Neural crest cell (in vitro differentiated cells): ENCODE measurements around the gene HP1BP3. TPM values are rescaled to one million over a fixed set of nuclear protein-coding genes. Genes with fewer than 3 reads are reported as not detected.

ENCODE experiments used
- DNase-seq: peaks from one replicate; pipeline ENCODE4 v3.0.0; 2021; ENCODE audit warnings: low read depth, mixed read lengths, low spot score
- H3K27ac Mint-ChIP-seq: one replicate; pipeline ENCODE4 v1.8.0; 2021; ENCODE audit warnings: mild to moderate bottlenecking, mixed read lengths; ENCODE audit not compliant: unreplicated experiment
- H3K27me3 Mint-ChIP-seq: 2 replicates; pipeline ENCODE4 v1.8.0; 2021; ENCODE audit warnings: low read depth, mild to moderate bottlenecking, mixed read lengths
- H3K36me3 Mint-ChIP-seq: 2 replicates; pipeline ENCODE4 v1.8.0; 2021; ENCODE audit warnings: low read depth, mild to moderate bottlenecking, mixed read lengths
- H3K4me1 Mint-ChIP-seq: 2 replicates; pipeline ENCODE4 v1.8.0; 2021; ENCODE audit warnings: mixed read lengths
- H3K4me3 Mint-ChIP-seq: one replicate; pipeline ENCODE4 v1.8.0; 2021; ENCODE audit warnings: mild to moderate bottlenecking, mixed read lengths
- H3K9me3 Mint-ChIP-seq: 2 replicates; pipeline ENCODE4 v1.8.0; 2021; ENCODE audit warnings: mixed read lengths
- total RNA-seq: library from RNA; stranded (reverse); gene quantifications from 2 replicates; pipeline ENCODE4 v1.2.1, GENCODE V29; 2021
- TF ChIP-seq, protein P1 (sequence below): fragments of 200-600 bp; sonication (generic); conservative IDR thresholded peaks from 2 replicates; pipeline ENCODE4 v1.5.0; 2021; ENCODE audit warnings: antibody characterized with exemption, mild to moderate bottlenecking

The HP1BP3 gene
- total RNA-seq, 1 donor from 2014 or later = 303 TPM

GRCh38 chr1:20829946-20830345 is 42.8 kb upstream of the HP1BP3 start:
- H3K4me1 Mint-ChIP-seq = no peaks in the 10 kb centered on the region
- H3K27ac Mint-ChIP-seq = no peak overlapping the region
- peaks cover 3% of the 10 kb centered on the region for H3K9me3 Mint-ChIP-seq
- no peaks in the 10 kb centered on the region for H3K27me3 Mint-ChIP-seq
- no peak for DNase-seq
- TF ChIP-seq, protein P1, sequence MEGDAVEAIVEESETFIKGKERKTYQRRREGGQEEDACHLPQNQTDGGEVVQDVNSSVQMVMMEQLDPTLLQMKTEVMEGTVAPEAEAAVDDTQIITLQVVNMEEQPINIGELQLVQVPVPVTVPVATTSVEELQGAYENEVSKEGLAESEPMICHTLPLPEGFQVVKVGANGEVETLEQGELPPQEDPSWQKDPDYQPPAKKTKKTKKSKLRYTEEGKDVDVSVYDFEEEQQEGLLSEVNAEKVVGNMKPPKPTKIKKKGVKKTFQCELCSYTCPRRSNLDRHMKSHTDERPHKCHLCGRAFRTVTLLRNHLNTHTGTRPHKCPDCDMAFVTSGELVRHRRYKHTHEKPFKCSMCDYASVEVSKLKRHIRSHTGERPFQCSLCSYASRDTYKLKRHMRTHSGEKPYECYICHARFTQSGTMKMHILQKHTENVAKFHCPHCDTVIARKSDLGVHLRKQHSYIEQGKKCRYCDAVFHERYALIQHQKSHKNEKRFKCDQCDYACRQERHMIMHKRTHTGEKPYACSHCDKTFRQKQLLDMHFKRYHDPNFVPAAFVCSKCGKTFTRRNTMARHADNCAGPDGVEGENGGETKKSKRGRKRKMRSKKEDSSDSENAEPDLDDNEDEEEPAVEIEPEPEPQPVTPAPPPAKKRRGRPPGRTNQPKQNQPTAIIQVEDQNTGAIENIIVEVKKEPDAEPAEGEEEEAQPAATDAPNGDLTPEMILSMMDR = no peak
- no peak overlapping the region for H3K4me3 Mint-ChIP-seq
- peaks cover 18% of the 10 kb centered on the region for H3K36me3 Mint-ChIP-seq

GRCh38 chr1:20829531-20829930 is 42.4 kb upstream of the HP1BP3 start:
- Mint-ChIP-seq H3K27me3 (no peaks in the 10 kb centered on the region), H3K27ac (no peak overlapping the region), H3K4me1 (no peaks in the 10 kb centered on the region), H3K4me3 (no peak overlapping the region), H3K36me3 (peaks cover 14% of the 10 kb centered on the region), H3K9me3 (peaks cover 3% of the 10 kb centered on the region)
- no peak for DNase-seq
- TF ChIP-seq, protein P1 = no peak

DNA sequence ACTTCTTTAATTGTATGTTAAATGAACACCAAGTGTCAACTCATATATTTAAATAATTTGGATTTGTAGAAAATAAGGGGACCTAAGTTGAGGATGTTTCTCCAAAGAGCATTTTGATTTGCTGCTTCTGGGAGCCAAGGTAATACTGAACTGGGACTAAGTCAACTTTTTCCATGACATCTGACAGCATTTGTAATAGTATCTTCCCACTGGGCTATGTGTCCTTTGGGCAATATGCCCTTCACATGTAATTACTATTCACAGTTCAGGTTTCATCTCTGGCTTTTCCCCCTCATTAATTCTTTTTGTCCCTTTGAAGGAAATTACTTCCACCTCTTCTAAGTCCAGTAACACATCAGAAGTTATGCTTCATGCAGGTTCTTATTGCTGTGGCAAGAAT is 36.7 kb upstream of the HP1BP3 start:
- peaks cover 5% of the 10 kb centered on the region for H3K36me3 Mint-ChIP-seq
- no peaks in the 10 kb centered on the region for H3K27me3 Mint-ChIP-seq
- TF ChIP-seq, protein P1 = no peak
- no peak for DNase-seq
- H3K27ac Mint-ChIP-seq = no peak overlapping the region
- no peaks in the 10 kb centered on the region for H3K4me1 Mint-ChIP-seq
- H3K4me3 Mint-ChIP-seq = no peak overlapping the region
- no peaks in the 10 kb centered on the region for H3K9me3 Mint-ChIP-seq

- no peaks in the 10 kb centered on the region for H3K4me1 Mint-ChIP-seq
- no peak for DNase-seq
Observed at GRCh38 chr1:20821466-20821865, 34.4 kb upstream of the HP1BP3 start.

DNA sequence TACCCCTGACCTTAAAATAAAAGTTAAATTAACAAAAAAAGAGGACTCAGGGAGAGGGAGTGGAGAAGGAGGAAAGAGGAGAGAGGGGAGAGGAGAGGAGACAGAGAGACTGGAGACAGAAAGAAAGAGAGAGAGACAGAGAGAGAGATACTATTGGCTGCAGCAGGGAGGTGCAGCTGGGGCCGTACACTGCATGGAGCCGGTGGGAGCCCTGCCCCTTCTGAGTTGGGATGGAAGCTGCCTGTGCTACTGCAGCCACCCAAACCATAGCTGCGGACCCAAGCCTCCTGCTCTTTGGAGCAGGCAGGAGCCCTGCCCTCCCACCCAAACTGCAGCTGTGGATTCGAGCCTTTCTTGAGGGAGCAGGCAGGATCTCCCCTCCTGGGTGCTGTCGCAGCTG is 32.7 kb upstream of the HP1BP3 start:
- Mint-ChIP-seq H3K4me3 (no peak overlapping the region), H3K27me3 (no peaks in the 10 kb centered on the region), H3K4me1 (no peaks in the 10 kb centered on the region), H3K27ac (no peak overlapping the region), H3K9me3 (no peaks in the 10 kb centered on the region), H3K36me3 (peaks cover 11% of the 10 kb centered on the region)
- DNase-seq = no peak
- TF ChIP-seq, protein P1 = no peak

More at GRCh38 chr1:20821466-20821865, 34.4 kb upstream of the HP1BP3 start:
- Mint-ChIP-seq H3K27ac (no peak overlapping the region), H3K4me3 (no peak overlapping the region), H3K36me3 (peaks cover 14% of the 10 kb centered on the region), H3K9me3 (no peaks in the 10 kb centered on the region), H3K27me3 (no peaks in the 10 kb centered on the region)
- TF ChIP-seq, protein P1 = no peak

- Mint-ChIP-seq H3K36me3 (peaks cover 16% of the 10 kb centered on the region), H3K4me1 (no peaks in the 10 kb centered on the region), H3K27ac (no peak overlapping the region), H3K27me3 (no peaks in the 10 kb centered on the region), H3K4me3 (no peak overlapping the region), H3K9me3 (no peaks in the 10 kb centered on the region)
- no peak for DNase-seq
- TF ChIP-seq, protein P1 = no peak
Observed at GRCh38 chr1:20814534-20814871, 27.4 kb upstream of the HP1BP3 start.
